ENCODE results near the gene HLA-DQA2. TPM values are rescaled to one million over a fixed set of nuclear protein-coding genes. Genes with fewer than 3 reads are reported as not detected.
"Not testable (repeated sequence)": the region's sequence is repeated elsewhere in the genome, so short reads cannot be mapped to it uniquely, and the experiment has no call there.

The HLA-DQA2 gene
- total RNA-seq, 1 donor from 2014 or later: 0.79 TPM

GRCh38 chr6:32742374-32742773 lies 1.2 kb downstream of the HLA-DQA2 start:
- H3K4me1 Mint-ChIP-seq (ENCODE audit: low read depth): no peaks in the 10 kb centered on the region
- H3K27ac Mint-ChIP-seq: no peak overlapping the region
- H3K4me3 Mint-ChIP-seq (ENCODE audit: low read depth): no peak overlapping the region
- no peaks in the 10 kb centered on the region for H3K36me3 Mint-ChIP-seq (ENCODE audit: insufficient read depth)
- no peaks in the 10 kb centered on the region for H3K9me3 Mint-ChIP-seq (ENCODE audit: low read depth)
- H3K27me3 Mint-ChIP-seq: peaks cover 11% of the 10 kb centered on the region
- no peak for DNase-seq (ENCODE audit: low spot score, unreplicated experiment)
- no peak for TF ChIP-seq CTCF (IDR thresholded peaks at IDR 0.05; ENCODE audit: unreplicated experiment)

GRCh38 chr6:32744776-32745175 lies 3.6 kb downstream of the HLA-DQA2 start:
- Mint-ChIP-seq H3K27me3 (peaks cover 8% of the 10 kb centered on the region), H3K4me1 (ENCODE audit: low read depth) (no peaks in the 10 kb centered on the region), H3K4me3 (ENCODE audit: low read depth) (no peak overlapping the region), H3K27ac (no peak overlapping the region), H3K36me3 (ENCODE audit: insufficient read depth) (no peaks in the 10 kb centered on the region), H3K9me3 (ENCODE audit: low read depth) (no peaks in the 10 kb centered on the region)
- no peak for TF ChIP-seq CTCF (IDR thresholded peaks at IDR 0.05; ENCODE audit: unreplicated experiment)
- DNase-seq (ENCODE audit: low spot score, unreplicated experiment): no peak

GRCh38 chr6:32745649-32746048 lies 4.5 kb downstream of the HLA-DQA2 start:
- H3K4me3 Mint-ChIP-seq (ENCODE audit: low read depth); H3K9me3 Mint-ChIP-seq (ENCODE audit: low read depth); H3K36me3 Mint-ChIP-seq (ENCODE audit: insufficient read depth); H3K27ac Mint-ChIP-seq; H3K27me3 Mint-ChIP-seq; H3K4me1 Mint-ChIP-seq (ENCODE audit: low read depth); DNase-seq (ENCODE audit: low spot score, unreplicated experiment): not testable (repeated sequence)

- Mint-ChIP-seq H3K4me1 (ENCODE audit: low read depth) (no peaks in the 10 kb centered on the region), H3K27ac (no peak overlapping the region), H3K9me3 (ENCODE audit: low read depth) (no peaks in the 10 kb centered on the region), H3K36me3 (ENCODE audit: insufficient read depth) (no peaks in the 10 kb centered on the region), H3K27me3 (peaks cover 21% of the 10 kb centered on the region), H3K4me3 (ENCODE audit: low read depth) (no peak overlapping the region)
- TF ChIP-seq CTCF (IDR thresholded peaks at IDR 0.05; ENCODE audit: unreplicated experiment): no peak
- DNase-seq (ENCODE audit: low spot score, unreplicated experiment): no peak
Measured at GRCh38 chr6:32752580-32752979, 11.4 kb downstream of the HLA-DQA2 start.

- Mint-ChIP-seq H3K27ac (no peak overlapping the region), H3K27me3 (peaks cover 30% of the 10 kb centered on the region), H3K4me3 (ENCODE audit: low read depth) (no peak overlapping the region), H3K9me3 (ENCODE audit: low read depth) (no peaks in the 10 kb centered on the region), H3K36me3 (ENCODE audit: insufficient read depth) (no peaks in the 10 kb centered on the region), H3K4me1 (ENCODE audit: low read depth) (no peaks in the 10 kb centered on the region)
- no peak for TF ChIP-seq CTCF (IDR thresholded peaks at IDR 0.05; ENCODE audit: unreplicated experiment)
- no peak for DNase-seq (ENCODE audit: low spot score, unreplicated experiment)
Measured at GRCh38 chr6:32759669-32760068, 18.5 kb downstream of the HLA-DQA2 start.

- Mint-ChIP-seq H3K4me1 (ENCODE audit: low read depth) (no peaks in the 10 kb centered on the region), H3K9me3 (ENCODE audit: low read depth) (no peaks in the 10 kb centered on the region), H3K4me3 (ENCODE audit: low read depth) (no peak overlapping the region), H3K27me3 (peaks cover 21% of the 10 kb centered on the region), H3K27ac (no peak overlapping the region), H3K36me3 (ENCODE audit: insufficient read depth) (no peaks in the 10 kb centered on the region)
- TF ChIP-seq CTCF (IDR thresholded peaks at IDR 0.05; ENCODE audit: unreplicated experiment): no peak
- DNase-seq (ENCODE audit: low spot score, unreplicated experiment): no peak
Measured at GRCh38 chr6:32761072-32761471, 19.9 kb downstream of the HLA-DQA2 start.

Measured in progenitor cell of endocrine pancreas (in vitro differentiated cells).